ENCODE results near the gene GAPVD1.
"Not testable (repeated sequence)": the region's sequence is repeated elsewhere in the genome, so short reads cannot be mapped to it uniquely, and the experiment has no call there.

Gene GAPVD1

DNA sequence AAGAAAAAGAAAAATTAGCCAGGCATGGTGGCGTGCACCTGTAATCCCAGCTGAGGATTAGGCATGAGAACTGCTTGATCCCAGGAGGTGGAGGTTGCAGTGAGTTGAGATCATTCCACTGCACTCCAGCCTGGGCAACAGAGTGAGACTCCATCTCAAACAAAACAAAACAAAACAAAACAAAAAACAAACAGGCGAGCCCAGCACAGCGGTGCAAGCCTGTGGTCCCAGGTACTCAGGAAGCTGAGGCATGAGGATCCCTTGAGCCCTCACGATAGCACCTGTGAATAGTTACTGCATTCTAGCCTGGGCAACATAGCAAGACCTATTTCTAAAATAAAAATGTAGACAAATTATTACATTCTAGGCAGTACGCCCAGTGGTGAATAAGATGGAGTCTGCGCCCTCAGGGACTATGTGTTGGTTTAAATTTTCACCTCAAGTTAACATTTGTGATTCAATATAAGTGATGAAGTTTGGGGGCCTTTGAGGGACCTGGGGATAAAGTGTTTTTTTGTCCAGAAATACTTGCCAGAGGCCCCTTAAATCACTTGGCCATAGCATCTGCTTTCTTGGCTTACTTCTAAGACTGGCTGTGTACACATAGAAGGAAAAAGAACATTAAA, 3.4 kb upstream of the GAPVD1 start:
- TF ChIP-seq, protein P1, sequence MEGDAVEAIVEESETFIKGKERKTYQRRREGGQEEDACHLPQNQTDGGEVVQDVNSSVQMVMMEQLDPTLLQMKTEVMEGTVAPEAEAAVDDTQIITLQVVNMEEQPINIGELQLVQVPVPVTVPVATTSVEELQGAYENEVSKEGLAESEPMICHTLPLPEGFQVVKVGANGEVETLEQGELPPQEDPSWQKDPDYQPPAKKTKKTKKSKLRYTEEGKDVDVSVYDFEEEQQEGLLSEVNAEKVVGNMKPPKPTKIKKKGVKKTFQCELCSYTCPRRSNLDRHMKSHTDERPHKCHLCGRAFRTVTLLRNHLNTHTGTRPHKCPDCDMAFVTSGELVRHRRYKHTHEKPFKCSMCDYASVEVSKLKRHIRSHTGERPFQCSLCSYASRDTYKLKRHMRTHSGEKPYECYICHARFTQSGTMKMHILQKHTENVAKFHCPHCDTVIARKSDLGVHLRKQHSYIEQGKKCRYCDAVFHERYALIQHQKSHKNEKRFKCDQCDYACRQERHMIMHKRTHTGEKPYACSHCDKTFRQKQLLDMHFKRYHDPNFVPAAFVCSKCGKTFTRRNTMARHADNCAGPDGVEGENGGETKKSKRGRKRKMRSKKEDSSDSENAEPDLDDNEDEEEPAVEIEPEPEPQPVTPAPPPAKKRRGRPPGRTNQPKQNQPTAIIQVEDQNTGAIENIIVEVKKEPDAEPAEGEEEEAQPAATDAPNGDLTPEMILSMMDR (IDR thresholded peaks at IDR 0.05; ENCODE audit: low read depth, low read length, missing control alignments) = no peak
- no peak for DNase-seq (ENCODE audit: low read depth)
- no peak overlapping the region for H3K4me3 ChIP-seq (ENCODE audit: low read depth, low read length)
- in situ Hi-C loops (cut with HindIII; ENCODE audit: low sequenced_read_pairs) = no loop called here

DNA sequence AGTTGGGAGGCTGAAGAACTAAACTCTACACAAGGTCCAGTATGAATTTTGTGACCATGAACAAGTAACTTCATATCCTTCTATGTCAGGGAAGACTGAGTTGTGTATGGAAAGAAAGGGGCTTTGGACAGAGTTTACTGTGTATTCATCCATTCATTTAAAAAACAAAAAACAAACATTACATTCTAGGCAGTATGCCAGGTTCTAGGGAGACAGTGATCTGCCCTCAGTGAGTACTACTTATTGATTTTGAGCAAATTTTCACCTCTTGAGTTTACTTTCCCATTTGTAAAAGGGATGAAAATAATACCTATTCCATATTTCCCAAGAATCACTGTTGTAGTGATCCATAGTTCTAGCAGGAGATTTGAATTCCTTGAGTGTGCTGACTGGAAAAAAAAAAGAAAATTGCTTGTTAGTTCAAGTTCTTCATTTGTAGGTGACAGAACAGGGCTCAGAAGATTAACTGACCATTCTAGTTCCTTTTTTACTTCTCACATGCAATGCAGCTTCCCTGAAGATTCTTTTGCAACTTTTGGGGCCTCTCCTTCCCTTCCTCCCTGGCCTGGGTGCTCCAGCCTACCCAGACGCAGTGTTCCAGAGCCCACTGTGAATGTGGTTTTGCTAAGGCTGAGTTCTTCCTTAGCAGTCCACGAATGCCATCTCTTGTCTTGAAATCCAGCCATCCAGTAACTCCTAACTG, 2.6 kb upstream of the GAPVD1 start:
- H3K4me3 ChIP-seq (ENCODE audit: low read depth, low read length) = no peak overlapping the region
- in situ Hi-C loops (cut with HindIII; ENCODE audit: low sequenced_read_pairs) = no loop called here
- no peak for DNase-seq (ENCODE audit: low read depth)
- TF ChIP-seq, protein P1 (IDR thresholded peaks at IDR 0.05; ENCODE audit: low read depth, low read length, missing control alignments) = no peak

DNA sequence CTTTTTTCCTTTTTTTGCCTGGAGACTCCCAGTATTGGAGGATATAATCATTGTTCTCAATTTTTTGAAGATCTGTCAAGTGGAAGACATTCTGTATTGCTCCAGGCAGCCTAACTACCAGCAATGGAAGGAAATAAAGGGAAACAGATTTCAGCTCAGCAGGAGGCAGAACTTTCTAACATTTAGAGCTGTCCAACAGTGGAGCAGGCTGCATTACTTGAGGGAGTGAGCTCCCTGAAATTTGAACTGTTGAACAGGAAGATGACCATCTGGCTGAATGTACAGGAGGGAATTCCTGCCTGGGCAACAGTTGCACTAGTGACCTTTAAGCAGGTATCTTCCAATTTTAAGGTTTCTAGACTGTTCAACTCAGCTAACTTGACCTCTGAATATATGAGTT, 1.1 kb upstream of the GAPVD1 start:
- in situ Hi-C loops (cut with HindIII; ENCODE audit: low sequenced_read_pairs) = no loop called here
- H3K4me3 ChIP-seq (ENCODE audit: low read depth, low read length) = no peak overlapping the region
- DNase-seq (ENCODE audit: low read depth) = peak; percentile 19

DNA sequence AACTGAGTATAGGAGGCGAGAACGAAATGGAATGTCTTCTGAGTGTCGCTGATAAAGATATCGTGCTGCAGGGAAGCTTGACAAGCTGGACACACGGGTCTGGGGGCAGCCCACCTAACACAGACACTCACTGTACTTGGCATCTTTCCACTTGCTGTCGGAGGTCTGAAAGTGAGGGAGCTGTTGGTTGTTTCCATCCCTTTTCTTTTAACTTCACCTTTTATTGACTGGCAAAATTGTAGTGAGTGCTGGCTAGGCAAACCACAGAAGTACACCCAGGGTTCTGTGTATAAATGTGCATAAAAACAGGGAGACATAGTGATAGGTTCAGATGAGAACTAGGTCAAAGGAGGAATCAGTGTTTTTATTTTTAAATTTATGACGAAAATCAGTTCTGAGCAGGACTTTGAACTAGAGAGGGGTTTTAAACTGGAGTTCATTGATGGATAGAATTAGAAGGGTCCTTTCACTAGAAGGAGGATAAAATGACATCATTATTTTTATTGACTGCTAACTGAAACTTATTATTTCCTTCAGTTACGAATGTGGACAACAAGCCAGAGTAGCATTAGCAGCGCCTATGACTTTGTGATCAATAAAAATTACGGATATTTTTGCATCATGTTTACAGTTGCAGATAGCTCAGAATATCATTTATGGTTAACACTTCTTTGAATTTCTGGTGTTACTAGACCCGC, 817 bp downstream of the GAPVD1 start:
- TF ChIP-seq, protein P1 (IDR thresholded peaks at IDR 0.05; ENCODE audit: low read depth, low read length, missing control alignments) = no peak
- DNase-seq (ENCODE audit: low read depth) = no peak
- H3K4me3 ChIP-seq (ENCODE audit: low read depth, low read length) = peak overlapping the region; percentile 97
- in situ Hi-C loops (cut with HindIII; ENCODE audit: low sequenced_read_pairs) = no loop called here

More for the DNA sequence above, 1.1 kb upstream of the GAPVD1 start:
- TF ChIP-seq, protein P1 (IDR thresholded peaks at IDR 0.05; ENCODE audit: low read depth, low read length, missing control alignments) = no peak

DNA sequence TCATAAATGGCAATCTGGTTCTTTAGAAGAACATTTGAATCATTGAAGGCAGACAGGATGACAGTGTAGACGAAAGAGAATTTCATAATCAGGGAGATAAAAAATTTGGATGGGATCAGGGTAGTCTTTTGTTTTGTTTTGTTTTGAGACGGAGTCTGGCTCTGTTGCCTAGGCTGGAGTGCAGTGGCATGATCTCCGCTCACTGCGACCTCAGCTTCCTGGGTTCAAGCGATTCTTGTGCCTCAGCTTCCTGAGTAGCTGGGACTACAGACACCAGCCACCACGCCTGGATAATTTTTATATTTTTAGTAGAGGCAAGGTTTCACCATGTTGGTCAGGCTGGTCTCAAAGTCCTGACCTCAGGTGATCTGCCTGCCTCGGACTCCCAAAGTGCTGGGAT, 2.4 kb downstream of the GAPVD1 start:
- DNase-seq (ENCODE audit: low read depth) = not testable (repeated sequence)

DNA sequence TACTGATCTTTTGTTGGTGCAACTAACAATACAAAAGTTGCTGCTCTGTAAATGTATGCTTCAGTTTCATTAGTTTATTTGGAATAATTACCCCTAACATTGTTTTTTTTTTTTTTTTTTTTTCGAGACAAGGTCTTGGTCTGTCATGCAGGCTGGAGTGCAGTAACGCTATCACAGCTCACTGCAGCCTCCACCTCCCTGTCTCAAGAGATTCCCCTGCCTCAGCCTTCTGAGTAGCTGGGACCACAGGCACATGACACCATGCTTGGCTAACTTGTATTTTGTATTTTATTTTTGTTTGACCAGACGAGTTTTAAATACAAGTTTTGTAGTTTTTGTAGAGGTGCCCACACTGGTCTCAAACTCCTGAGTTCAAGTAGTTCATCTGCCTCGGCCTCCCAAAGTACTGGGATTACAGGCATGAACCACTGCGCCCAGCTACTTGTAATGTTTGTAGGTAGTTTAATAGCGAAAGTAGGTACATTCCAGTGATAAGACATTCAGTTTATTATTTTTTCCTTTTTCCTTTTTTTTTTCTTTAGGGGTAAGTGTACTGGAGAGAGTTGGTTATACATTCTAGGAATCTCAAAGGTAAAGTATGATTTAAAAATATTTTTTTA, 6.9 kb downstream of the GAPVD1 start:
- in situ Hi-C loops (cut with HindIII; ENCODE audit: low sequenced_read_pairs) = no loop called here
- no peak for DNase-seq (ENCODE audit: low read depth)
- TF ChIP-seq, protein P1 (IDR thresholded peaks at IDR 0.05; ENCODE audit: low read depth, low read length, missing control alignments) = no peak
- no peak overlapping the region for H3K4me3 ChIP-seq (ENCODE audit: low read depth, low read length)

More for the DNA sequence above, 2.4 kb downstream of the GAPVD1 start:
- H3K4me3 ChIP-seq (ENCODE audit: low read depth, low read length); in situ Hi-C loops (cut with HindIII; ENCODE audit: low sequenced_read_pairs): not testable (repeated sequence)

All from astrocyte of the cerebellum (primary cell).